Spleen (tissue), 11 donors: ENCODE measurements around the gene USP37. TPM values are rescaled to one million over a fixed set of nuclear protein-coding genes. Genes with fewer than 3 reads are reported as not detected.

Experiments used
- DNase-seq: peaks from one replicate; pipeline ENCODE4 v3.0.0-alpha.2; 2020
- H3K27ac ChIP-seq, 8 donors: fragments of 200-600 bp; sonication (generic) in 7 of 8; 1 replicate in 4 of 8; 2 replicates in 4 of 8; pipeline versions ENCODE4 v1.5.0 to v1.8.0; 2016 to 2021; ENCODE audit warnings: inconsistent platforms in 4 of 8, mild to moderate bottlenecking in 4 of 8, moderate library complexity in 1 of 8
- H3K27me3 ChIP-seq, 7 donors: fragments of 200-600 bp; sonication (generic) in 6 of 7; replicated peaks in 1 of 7; 1 replicate in 4 of 7; 2 replicates in 3 of 7; pipeline versions ENCODE4 v1.5.0 to v1.8.0; 2016 to 2021; ENCODE audit warnings: inconsistent platforms in 3 of 7, mild to moderate bottlenecking in 1 of 7
- H3K36me3 ChIP-seq, 6 donors: fragments of 200-600 bp; sonication (generic) in 5 of 6; 1 replicate in 4 of 6; 2 replicates in 2 of 6; pipeline versions ENCODE4 v1.5.0 to v1.8.0; 2016 to 2021; ENCODE audit warnings: inconsistent platforms in 2 of 6
- H3K4me1 ChIP-seq, 6 donors: fragments of 200-600 bp; sonication (generic) in 5 of 6; 1 replicate in 3 of 6; 2 replicates in 3 of 6; pipeline versions ENCODE4 v1.5.0 to v1.8.0; 2016 to 2021; ENCODE audit warnings: inconsistent platforms in 3 of 6
- H3K4me3 ChIP-seq, 8 donors: fragments of 200-600 bp; sonication (generic) in 7 of 8; 1 replicate in 4 of 8; 2 replicates in 4 of 8; pipeline versions ENCODE4 v1.5.0 to v1.8.0; 2016 to 2021; ENCODE audit warnings: inconsistent platforms in 4 of 8, mild to moderate bottlenecking in 4 of 8, moderate library complexity in 2 of 8
- H3K9me3 ChIP-seq, 8 donors: fragments of 200-600 bp; sonication (generic) in 7 of 8; 1 replicate in 4 of 8; 2 replicates in 4 of 8; pipeline versions ENCODE4 v1.5.0 to v1.8.0; 2016 to 2021; ENCODE audit warnings: inconsistent platforms in 4 of 8
- CTCF ChIP-seq, 11 experiments: fragments of 200-600 bp in 7 of 11; fragments of 450-650 bp in 4 of 11; sonication (generic) in 4 of 11; IDR thresholded peaks in 8 of 11; conservative IDR thresholded peaks in 3 of 11; 1 replicate in 7 of 11; 2 replicates in 4 of 11; pipeline versions ENCODE4 v1.4.0 to v1.8.0; 2016 to 2021; ENCODE audit warnings: antibody characterized with exemption in 11 of 11, inconsistent platforms in 4 of 11, mild to moderate bottlenecking in 1 of 11
- POLR2A ChIP-seq, 3 donors: fragments of 450-650 bp; IDR thresholded peaks; one replicate each; pipeline ENCODE4 v1.5.1; 2017; ENCODE audit warnings: antibody characterized with exemption in 3 of 3, mild to moderate bottlenecking in 1 of 3
- POLR2AphosphoS5 ChIP-seq, 3 donors: sonication (generic); formaldehyde crosslinking; IDR thresholded peaks; one replicate each; pipeline ENCODE4 v1.5.1; 2017; ENCODE audit warnings: antibody characterized with exemption in 3 of 3
- WGBS, 5 donors: extraction: QIAGEN DNeasy Blood & Tissue Kit in 3 of 5; methylation state at CpG; one replicate each; pipeline versions ENCODE4 v1.1.5 to v1.1.7; 2013 to 2018; 5-methylcytosine and 5-hydroxymethylcytosine counted together
- intact Hi-C: fragments of 100-400 bp; cut with DNase I; formaldehyde crosslinking; loops from one replicate; pipeline ENCODE4 v1.15.0; 2023; ENCODE audit warnings: low total_unique reads
- polyA plus RNA-seq, 3 donors: library from polyadenylated mRNA; stranded (reverse); fragments of 200-250 nt; gene quantifications; one replicate each; pipeline ENCODE4 v1.2.1, GENCODE V29; 2013
- total RNA-seq, 7 donors: library from RNA; depleted of rRNA in 3 of 7; stranded (reverse); fragments of >200 nt in 3 of 7; fragmentation: NEBNext Ultra II Directional in 4 of 7; extraction: Animal tissue kit (Norgen Biotek cat#: 25700) in 4 of 7; gene quantifications; one replicate each; pipeline versions ENCODE4 v1.1.0 to v1.2.1, GENCODE V29; 2016 to 2021
- donor health status: healthy with polysubstance abuse.
- donor health status: DM: no; HTN: no; CAD: no; lungs with moderate emphysema.
- donor health status: DM: no; HTN: no; CAD: no.
- donor health status: Bipolar disorder and iron deficiency.
- donor health status: healthy.
- donor health status: DM: no; HTN: no; CAD: no.
- donor health status: DM: yes; HTN: yes; CAD: no.

USP37 gene
- total and polyA plus RNA-seq, 10 donors, result 1.8 to 19.2 (median 14.1) TPM

GRCh38 chr2:218406949-218407618, 161.1 kb downstream of the USP37 start:
- H3K4me1 ChIP-seq, result peaks cover 30 to 63% (median 58%) of the 10 kb centered on the region in 6 donors
- no peaks in the 10 kb centered on the region for H3K27me3 ChIP-seq
- intact Hi-C loops, result loop anchor here (5.0 to 10.0 kb wide), 3 partner anchors 55 to 250 kb away; partner anchors contain the start of genes BCS1L, CNOT9, USP37 and ZNF142
- peak overlapping the region; percentile 21 to 69 (median 39) for H3K4me3 ChIP-seq
- H3K36me3 ChIP-seq, result peaks cover 0 to 35% (median 31%) of the 10 kb centered on the region in 6 donors
- no peaks in the 10 kb centered on the region for H3K9me3 ChIP-seq
- peak overlapping the region; percentile 77 to 100 (median 88) for H3K27ac ChIP-seq
- TF ChIP-seq POLR2AphosphoS5 (IDR thresholded peaks at IDR 0.05) (peak in 2 of 3 donors; percentile 68 to 93), POLR2A (IDR thresholded peaks at IDR 0.05) (no peak), CTCF (IDR thresholded peaks at IDR 0.05 in 8 of 11, conservative IDR thresholded peaks at IDR 0.05 in 3 of 11) (no peak)
- WGBS, 5 donors, result 3 to 6% (median 5%) methylated on average over 12 to 13 of the region's 13 CpGs
- DNase-seq, result peak; percentile 89

- peak; percentile 100 for DNase-seq
- Histone ChIP-seq H3K4me1 (peaks cover 37 to 70% (median 65%) of the 10 kb centered on the region in 6 donors), H3K36me3 (peaks cover 0 to 42% (median 37%) of the 10 kb centered on the region in 6 donors), H3K27me3 (no peaks in the 10 kb centered on the region), H3K9me3 (no peaks in the 10 kb centered on the region), H3K4me3 (peak overlapping the region; percentile 25 to 69 (median 39)), H3K27ac (peak overlapping the region; percentile 77 to 100 (median 88))
- TF ChIP-seq POLR2A (IDR thresholded peaks at IDR 0.05) (no peak), CTCF (IDR thresholded peaks at IDR 0.05 in 8 of 11, conservative IDR thresholded peaks at IDR 0.05 in 3 of 11) (peak; percentile 63 to 92 (median 85)), POLR2AphosphoS5 (IDR thresholded peaks at IDR 0.05) (peak; percentile 93 to 95 (median 94))
- 0 to 2% (median 0%) methylated on average over 21 to 56 of the region's 56 CpGs for WGBS, 5 donors
- intact Hi-C loops, result loop anchor here (5.0 to 10.0 kb wide), 3 partner anchors 56 to 251 kb away; partner anchors contain the start of genes BCS1L, CNOT9, USP37 and ZNF142
Measured at GRCh38 chr2:218406209-218406948, 161.8 kb downstream of the USP37 start.

- H3K27ac ChIP-seq, result peak overlapping the region; percentile 68 to 100 (median 87)
- peak; percentile 88 for DNase-seq
- TF ChIP-seq POLR2A (IDR thresholded peaks at IDR 0.05) (no peak), POLR2AphosphoS5 (IDR thresholded peaks at IDR 0.05) (peak; percentile 51 to 73 (median 72)), CTCF (IDR thresholded peaks at IDR 0.05 in 8 of 11, conservative IDR thresholded peaks at IDR 0.05 in 3 of 11) (no peak)
- peaks cover 0 to 45% (median 38%) of the 10 kb centered on the region in 6 donors for H3K36me3 ChIP-seq
- no peaks in the 10 kb centered on the region for H3K27me3 ChIP-seq
- H3K4me3 ChIP-seq, result peak overlapping the region in 7 of 8 donors; percentile 25 to 69 (median 44)
- peaks cover 42 to 76% (median 71%) of the 10 kb centered on the region in 6 donors for H3K4me1 ChIP-seq
- no peaks in the 10 kb centered on the region for H3K9me3 ChIP-seq
- intact Hi-C loops, result loop anchor here (5.0 to 10.0 kb wide), 3 partner anchors 57 to 252 kb away; partner anchors contain the start of genes BCS1L, CNOT9, USP37 and ZNF142
- 0 to 6% (median 3%) methylated on average over 8 to 15 of the region's 15 CpGs for WGBS, 5 donors
Measured at GRCh38 chr2:218405746-218406208, 162.4 kb downstream of the USP37 start.
